ENCODE results near the gene DCAF4L1.

The DCAF4L1 gene

DNA sequence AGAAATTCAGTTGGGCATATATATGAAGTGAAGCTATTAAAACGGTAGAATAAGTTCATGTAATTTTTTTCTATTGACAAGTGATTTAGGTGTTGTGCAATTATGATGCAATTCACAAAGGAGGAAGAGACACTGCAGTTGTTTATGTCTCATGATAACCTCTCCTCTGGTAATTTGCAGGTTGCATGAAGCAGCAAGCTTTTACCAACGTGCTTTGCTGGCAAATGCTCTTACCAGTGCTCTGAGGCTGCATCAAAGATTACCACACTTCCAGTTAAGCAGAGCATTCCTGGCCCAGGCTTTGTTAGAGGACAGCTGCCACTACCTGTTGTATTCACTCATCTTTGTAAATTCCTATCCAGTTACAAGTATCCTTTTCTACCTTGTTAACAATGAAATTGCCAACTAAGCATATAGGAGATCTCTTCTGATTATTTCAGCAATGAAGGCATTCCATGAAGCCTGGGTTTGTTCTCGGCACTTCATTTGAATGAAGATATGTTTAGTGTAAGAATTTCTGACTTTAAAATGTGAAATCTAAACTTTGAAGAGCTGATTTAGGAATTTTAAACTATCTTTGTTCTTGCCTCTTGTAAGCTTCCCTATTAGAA, 42.4 kb upstream of the DCAF4L1 start:
- Histone ChIP-seq H3K27me3 (ENCODE audit: insufficient read depth, insufficient read length) (no peaks in the 10 kb centered on the region), H3K9me3 (ENCODE audit: insufficient read depth, low read length) (no peaks in the 10 kb centered on the region), H3K4me1 (ENCODE audit: insufficient read depth, insufficient read length) (no peaks in the 10 kb centered on the region), H3K9ac (ENCODE audit: insufficient read length, low read depth) (no peak overlapping the region), H3K36me3 (ENCODE audit: insufficient read depth, insufficient read length, low read length) (peaks cover 46% of the 10 kb centered on the region), H3K4me3 (ENCODE audit: insufficient read length, low read depth) (no peak overlapping the region)
- no peak for TF ChIP-seq YY1 (IDR thresholded peaks at IDR 0.05; ENCODE audit: insufficient read depth, insufficient read length)
- TF ChIP-seq ZNF274 (IDR thresholded peaks at IDR 0.05; ENCODE audit: low read depth, low read length) = no peak
- no peak for TF ChIP-seq SUZ12 (IDR thresholded peaks at IDR 0.05; ENCODE audit: extremely low read depth, insufficient read depth, insufficient read length)
- DNase-seq (ENCODE audit: low read depth, low spot score) = no peak

DNA sequence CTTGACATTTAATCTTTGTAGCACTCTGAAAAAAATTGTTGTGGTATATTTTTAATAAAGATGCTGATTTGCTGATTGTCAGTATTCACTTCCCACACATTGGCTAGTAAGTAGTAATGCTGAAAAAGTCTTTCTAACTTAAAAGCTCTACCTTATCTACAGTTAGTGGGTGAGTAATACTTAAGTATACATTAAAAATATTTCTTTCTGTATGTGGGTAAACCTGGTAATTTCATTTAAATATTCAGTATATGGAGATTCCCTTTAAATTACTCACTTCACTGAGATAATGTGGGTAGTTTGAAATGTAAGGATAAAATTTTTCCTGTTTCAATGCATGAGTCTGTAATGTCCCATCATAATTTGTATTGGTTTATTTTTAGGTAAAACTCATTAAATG, 40.7 kb upstream of the DCAF4L1 start:
- H3K9ac ChIP-seq (ENCODE audit: insufficient read length, low read depth) = no peak overlapping the region
- DNase-seq (ENCODE audit: low read depth, low spot score) = no peak
- H3K4me1 ChIP-seq (ENCODE audit: insufficient read depth, insufficient read length) = no peaks in the 10 kb centered on the region
- H3K36me3 ChIP-seq (ENCODE audit: insufficient read depth, insufficient read length, low read length) = peaks cover 59% of the 10 kb centered on the region
- no peak for TF ChIP-seq SUZ12 (IDR thresholded peaks at IDR 0.05; ENCODE audit: extremely low read depth, insufficient read depth, insufficient read length)
- no peak for TF ChIP-seq ZNF274 (IDR thresholded peaks at IDR 0.05; ENCODE audit: low read depth, low read length)
- no peak for TF ChIP-seq YY1 (IDR thresholded peaks at IDR 0.05; ENCODE audit: insufficient read depth, insufficient read length)
- H3K9me3 ChIP-seq (ENCODE audit: insufficient read depth, low read length) = no peaks in the 10 kb centered on the region
- no peaks in the 10 kb centered on the region for H3K27me3 ChIP-seq (ENCODE audit: insufficient read depth, insufficient read length)
- no peak overlapping the region for H3K4me3 ChIP-seq (ENCODE audit: insufficient read length, low read depth)

DNA sequence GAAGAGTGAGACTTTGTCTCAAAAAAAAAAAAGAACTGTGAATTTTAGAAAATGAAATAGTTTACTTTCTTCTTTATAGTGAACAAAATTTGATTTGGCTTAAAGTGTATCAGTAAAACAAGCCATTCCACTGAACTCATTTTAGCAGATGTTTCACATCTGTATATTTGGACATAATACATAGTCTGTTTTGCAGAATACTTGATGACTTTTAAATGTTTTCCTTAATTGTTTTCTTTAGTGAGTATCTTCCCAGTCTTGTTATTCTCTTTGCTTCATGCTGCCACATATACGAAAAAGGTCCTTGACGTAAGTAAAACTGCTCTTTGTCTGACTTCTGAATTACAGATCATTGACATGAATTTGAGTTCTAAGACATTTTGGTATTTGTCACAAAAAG, 38.0 kb upstream of the DCAF4L1 start:
- Histone ChIP-seq H3K9me3 (ENCODE audit: insufficient read depth, low read length) (no peaks in the 10 kb centered on the region), H3K9ac (ENCODE audit: insufficient read length, low read depth) (no peak overlapping the region), H3K36me3 (ENCODE audit: insufficient read depth, insufficient read length, low read length) (peaks cover 58% of the 10 kb centered on the region), H3K4me3 (ENCODE audit: insufficient read length, low read depth) (no peak overlapping the region), H3K27me3 (ENCODE audit: insufficient read depth, insufficient read length) (no peaks in the 10 kb centered on the region), H3K4me1 (ENCODE audit: insufficient read depth, insufficient read length) (no peaks in the 10 kb centered on the region)
- no peak for DNase-seq (ENCODE audit: low read depth, low spot score)
- no peak for TF ChIP-seq SUZ12 (IDR thresholded peaks at IDR 0.05; ENCODE audit: extremely low read depth, insufficient read depth, insufficient read length)
- no peak for TF ChIP-seq YY1 (IDR thresholded peaks at IDR 0.05; ENCODE audit: insufficient read depth, insufficient read length)
- no peak for TF ChIP-seq ZNF274 (IDR thresholded peaks at IDR 0.05; ENCODE audit: low read depth, low read length)

DNA sequence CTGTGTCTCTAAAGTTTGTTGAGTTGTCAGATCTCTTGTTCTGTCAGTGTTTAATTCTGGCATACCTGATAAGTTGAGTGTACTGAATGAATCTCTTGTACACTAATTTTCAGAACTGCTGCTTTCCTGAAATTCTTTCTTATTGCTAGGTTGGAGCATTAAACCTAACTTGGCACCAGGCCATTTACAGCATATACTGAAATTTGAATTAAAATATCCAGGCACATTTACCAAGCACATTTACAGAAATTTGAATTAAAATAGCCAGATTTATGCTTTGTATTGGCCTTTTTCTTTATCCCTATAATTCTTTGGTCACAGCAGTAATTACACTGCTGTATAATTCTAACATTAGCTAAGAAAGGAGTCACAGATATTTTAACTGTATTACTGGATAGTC, 37.5 kb upstream of the DCAF4L1 start:
- Histone ChIP-seq H3K4me1 (ENCODE audit: insufficient read depth, insufficient read length) (no peaks in the 10 kb centered on the region), H3K36me3 (ENCODE audit: insufficient read depth, insufficient read length, low read length) (peaks cover 59% of the 10 kb centered on the region), H3K9ac (ENCODE audit: insufficient read length, low read depth) (no peak overlapping the region), H3K4me3 (ENCODE audit: insufficient read length, low read depth) (no peak overlapping the region), H3K9me3 (ENCODE audit: insufficient read depth, low read length) (no peaks in the 10 kb centered on the region), H3K27me3 (ENCODE audit: insufficient read depth, insufficient read length) (no peaks in the 10 kb centered on the region)
- TF ChIP-seq ZNF274 (IDR thresholded peaks at IDR 0.05; ENCODE audit: low read depth, low read length) = no peak
- no peak for TF ChIP-seq YY1 (IDR thresholded peaks at IDR 0.05; ENCODE audit: insufficient read depth, insufficient read length)
- TF ChIP-seq SUZ12 (IDR thresholded peaks at IDR 0.05; ENCODE audit: extremely low read depth, insufficient read depth, insufficient read length) = no peak
- no peak for DNase-seq (ENCODE audit: low read depth, low spot score)

DNA sequence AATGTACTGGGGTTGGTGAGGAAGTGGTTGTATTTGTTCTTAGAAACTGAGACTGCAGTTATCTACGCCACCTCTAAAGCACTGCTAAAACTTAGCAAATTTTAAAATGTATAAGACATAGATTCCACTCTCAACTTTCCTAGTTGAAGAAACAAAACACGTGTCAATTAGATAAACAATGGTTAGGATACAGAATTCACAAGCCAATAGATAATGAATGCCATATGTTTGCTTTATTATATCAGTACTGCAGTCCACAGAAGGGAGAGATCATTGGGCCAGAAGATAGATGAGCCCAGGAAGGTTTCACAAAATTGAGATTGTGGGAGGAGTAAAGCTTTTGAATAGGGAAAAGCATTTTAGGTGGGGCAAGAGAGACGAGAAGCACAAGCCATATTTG, 32.0 kb upstream of the DCAF4L1 start:
- H3K36me3 ChIP-seq (ENCODE audit: insufficient read depth, insufficient read length, low read length) = peaks cover 78% of the 10 kb centered on the region

DNA sequence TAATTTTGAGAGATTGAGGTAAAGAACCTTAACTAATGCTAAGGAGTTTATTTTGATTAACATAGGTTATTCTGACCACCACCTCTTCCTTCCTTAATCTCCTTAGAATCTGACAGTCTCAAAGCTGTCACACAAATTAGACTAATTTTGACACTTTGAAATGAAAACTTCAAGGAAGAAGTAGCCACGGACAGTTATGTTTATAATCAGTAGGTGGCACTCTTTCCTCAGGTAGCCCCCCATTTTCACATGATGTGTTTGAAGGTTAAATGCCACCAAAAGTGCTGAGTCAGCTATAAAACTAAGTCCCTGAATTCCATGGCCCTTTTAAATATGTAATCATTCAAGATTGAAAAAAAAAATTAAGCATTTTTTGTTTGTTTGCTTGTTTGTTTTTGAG, 23.9 kb upstream of the DCAF4L1 start:
- H3K9me3 ChIP-seq (ENCODE audit: insufficient read depth, low read length) = no peaks in the 10 kb centered on the region
- no peaks in the 10 kb centered on the region for H3K4me1 ChIP-seq (ENCODE audit: insufficient read depth, insufficient read length)
- no peaks in the 10 kb centered on the region for H3K27me3 ChIP-seq (ENCODE audit: insufficient read depth, insufficient read length)
- DNase-seq (ENCODE audit: low read depth, low spot score) = no peak
- TF ChIP-seq ZNF274 (IDR thresholded peaks at IDR 0.05; ENCODE audit: low read depth, low read length) (no peak), YY1 (IDR thresholded peaks at IDR 0.05; ENCODE audit: insufficient read depth, insufficient read length) (no peak), SUZ12 (IDR thresholded peaks at IDR 0.05; ENCODE audit: extremely low read depth, insufficient read depth, insufficient read length) (no peak)
- peaks cover 29% of the 10 kb centered on the region for H3K36me3 ChIP-seq (ENCODE audit: insufficient read depth, insufficient read length, low read length)
- H3K9ac ChIP-seq (ENCODE audit: insufficient read length, low read depth) = no peak overlapping the region
- no peak overlapping the region for H3K4me3 ChIP-seq (ENCODE audit: insufficient read length, low read depth)

More for the DNA sequence above, 32.0 kb upstream of the DCAF4L1 start:
- Histone ChIP-seq H3K4me3 (ENCODE audit: insufficient read length, low read depth) (no peak overlapping the region), H3K9ac (ENCODE audit: insufficient read length, low read depth) (no peak overlapping the region), H3K9me3 (ENCODE audit: insufficient read depth, low read length) (no peaks in the 10 kb centered on the region), H3K4me1 (ENCODE audit: insufficient read depth, insufficient read length) (no peaks in the 10 kb centered on the region), H3K27me3 (ENCODE audit: insufficient read depth, insufficient read length) (no peaks in the 10 kb centered on the region)
- TF ChIP-seq SUZ12 (IDR thresholded peaks at IDR 0.05; ENCODE audit: extremely low read depth, insufficient read depth, insufficient read length) (no peak), YY1 (IDR thresholded peaks at IDR 0.05; ENCODE audit: insufficient read depth, insufficient read length) (no peak), ZNF274 (IDR thresholded peaks at IDR 0.05; ENCODE audit: low read depth, low read length) (no peak)
- DNase-seq (ENCODE audit: low read depth, low spot score) = no peak

DNA sequence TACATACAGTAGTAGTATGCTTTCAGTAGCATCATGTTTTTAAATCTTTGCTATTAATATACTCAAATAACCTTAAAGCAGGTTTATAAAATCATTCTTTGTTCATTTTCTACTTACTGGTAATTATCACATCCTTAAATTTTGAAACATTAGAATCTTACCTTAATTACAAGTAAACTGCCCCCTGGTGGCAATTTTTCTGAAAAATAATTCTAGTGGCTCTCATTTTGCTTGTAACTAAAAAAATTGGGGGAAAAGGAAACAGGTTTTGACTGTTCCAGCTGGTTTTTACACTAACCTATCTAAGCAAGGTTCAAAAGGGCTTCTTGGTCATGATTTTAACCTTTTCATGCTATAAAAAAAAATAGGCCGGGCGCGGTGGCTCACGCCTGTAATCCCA, 18.5 kb upstream of the DCAF4L1 start:
- H3K36me3 ChIP-seq (ENCODE audit: insufficient read depth, insufficient read length, low read length) = no peaks in the 10 kb centered on the region
- no peak overlapping the region for H3K4me3 ChIP-seq (ENCODE audit: insufficient read length, low read depth)
- no peak for DNase-seq (ENCODE audit: low read depth, low spot score)

More for the DNA sequence above, 18.5 kb upstream of the DCAF4L1 start:
- Histone ChIP-seq H3K9ac (ENCODE audit: insufficient read length, low read depth) (no peak overlapping the region), H3K9me3 (ENCODE audit: insufficient read depth, low read length) (no peaks in the 10 kb centered on the region), H3K4me1 (ENCODE audit: insufficient read depth, insufficient read length) (no peaks in the 10 kb centered on the region), H3K27me3 (ENCODE audit: insufficient read depth, insufficient read length) (no peaks in the 10 kb centered on the region)
- TF ChIP-seq SUZ12 (IDR thresholded peaks at IDR 0.05; ENCODE audit: extremely low read depth, insufficient read depth, insufficient read length) (no peak), YY1 (IDR thresholded peaks at IDR 0.05; ENCODE audit: insufficient read depth, insufficient read length) (no peak), ZNF274 (IDR thresholded peaks at IDR 0.05; ENCODE audit: low read depth, low read length) (no peak)
